Renal cortical epithelial cell (primary cell): ENCODE data around the gene HSF2BP. TPM values are rescaled to one million over a fixed set of nuclear protein-coding genes. Genes with fewer than 3 reads are reported as not detected.
"Not testable (repeated sequence)": the region's sequence is repeated elsewhere in the genome, so short reads cannot be mapped to it uniquely, and the experiment has no call there.

Experiments used
- DNase-seq: peaks from one replicate; pipeline ENCODE4 v3.0.0-alpha.2; 2011; ENCODE audit warnings: low read depth
- total RNA-seq: library from RNA; depleted of rRNA; stranded (reverse); fragments of >200 nt; gene quantifications from 2 replicates; pipeline ENCODE4 v1.2.3, GENCODE V29; 2014

Gene HSF2BP
- total RNA-seq, 1 donor from 2014 or later, result 2.6 TPM

DNA sequence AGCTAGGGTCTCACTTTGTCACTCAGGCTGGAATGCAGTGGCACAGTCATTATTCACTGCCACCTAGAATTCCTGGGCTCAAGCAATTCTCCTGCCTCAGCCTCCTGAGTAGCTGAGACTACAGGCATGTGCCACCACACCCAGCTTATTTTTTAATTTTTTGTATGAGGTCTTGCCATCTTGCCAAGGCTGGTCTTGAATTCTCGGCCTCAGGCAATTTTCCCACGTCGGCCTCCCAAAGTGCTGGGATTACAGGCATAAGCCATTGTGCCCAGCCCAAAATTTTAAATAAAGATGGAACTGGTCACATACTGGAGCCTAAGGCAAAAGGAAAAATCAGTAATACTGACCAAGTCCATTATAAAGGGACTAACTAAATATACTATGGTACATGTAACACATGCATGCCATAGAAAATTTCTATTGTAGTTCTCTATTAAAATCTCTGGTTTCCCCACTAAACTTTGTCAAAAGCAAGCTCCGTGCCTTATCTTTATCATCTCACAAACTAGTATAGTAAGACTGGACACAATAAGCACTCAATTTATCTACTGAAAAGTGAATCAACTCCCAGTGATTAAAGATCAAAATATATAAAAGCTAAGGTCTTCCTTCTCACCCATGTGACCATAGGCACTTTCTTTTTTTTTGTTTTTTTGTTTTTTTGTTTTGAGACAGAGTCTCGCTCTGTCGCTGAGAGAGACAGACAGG lies 61.6 kb downstream of the HSF2BP start:
- DNase-seq, result no peak

DNA sequence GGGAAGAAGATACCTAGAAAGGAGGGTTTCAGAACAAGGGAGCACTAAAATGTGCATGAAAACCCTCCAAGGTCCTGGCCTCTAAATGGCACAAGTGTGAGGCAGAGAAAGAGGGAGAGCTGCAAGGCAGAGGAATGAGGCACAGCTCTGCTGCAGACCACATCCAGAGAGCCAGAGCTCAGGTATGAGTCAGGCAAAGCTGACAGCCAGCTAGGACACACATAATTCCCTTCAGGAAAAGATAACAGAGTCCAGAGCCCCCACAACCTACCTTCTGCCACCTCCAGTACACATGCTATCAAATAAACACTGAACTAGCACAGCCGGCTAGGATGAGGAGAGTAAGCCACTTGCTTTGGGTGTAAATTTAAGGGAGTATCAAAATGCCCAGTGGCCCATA lies 62.2 kb downstream of the HSF2BP start:
- peak; percentile 85 for DNase-seq

- DNase-seq, result no peak
Measured at GRCh38 chr21:43596616-43597015, 62.7 kb downstream of the HSF2BP start.

- DNase-seq, result not testable (repeated sequence)
Measured at GRCh38 chr21:43595769-43596168, 63.5 kb downstream of the HSF2BP start.

DNA sequence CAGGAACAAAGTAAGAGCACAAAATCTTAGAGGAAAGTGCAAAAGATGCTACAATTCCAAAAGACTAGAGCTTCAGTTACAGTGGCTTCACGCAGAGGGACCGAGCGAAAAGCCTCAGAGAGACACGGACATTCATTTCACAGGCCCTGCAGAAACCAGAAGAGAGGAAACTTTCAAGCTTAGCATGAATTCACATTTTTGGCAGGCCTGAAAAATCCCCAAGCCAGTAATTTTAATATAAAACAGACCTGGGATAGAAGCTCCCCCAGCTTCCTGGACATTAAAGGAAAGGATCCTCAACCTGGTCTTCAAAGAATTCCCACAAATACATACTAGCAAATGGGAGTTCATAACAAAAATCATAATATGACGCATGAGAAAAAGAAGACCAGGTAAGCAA lies 66.2 kb downstream of the HSF2BP start:
- no peak for DNase-seq

DNA sequence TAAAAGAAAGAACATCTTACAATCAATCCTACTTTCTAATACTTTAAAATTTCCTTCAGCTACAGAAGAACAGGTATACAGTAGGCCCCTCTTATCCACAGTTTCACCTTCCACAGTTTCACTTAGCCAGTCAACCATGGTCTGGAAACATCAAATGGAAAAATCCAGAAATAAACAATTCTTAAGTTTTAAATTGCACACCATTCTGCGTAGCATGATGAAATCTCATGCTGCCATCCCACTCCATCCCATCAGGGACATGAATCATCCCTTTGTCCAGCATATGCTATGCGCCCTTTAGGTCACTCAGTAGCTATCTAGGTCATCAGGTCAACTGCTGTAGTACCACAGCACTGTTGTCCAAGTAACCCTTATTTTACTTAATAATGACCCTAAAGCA lies 67.7 kb downstream of the HSF2BP start:
- peak; percentile 39 for DNase-seq

DNA sequence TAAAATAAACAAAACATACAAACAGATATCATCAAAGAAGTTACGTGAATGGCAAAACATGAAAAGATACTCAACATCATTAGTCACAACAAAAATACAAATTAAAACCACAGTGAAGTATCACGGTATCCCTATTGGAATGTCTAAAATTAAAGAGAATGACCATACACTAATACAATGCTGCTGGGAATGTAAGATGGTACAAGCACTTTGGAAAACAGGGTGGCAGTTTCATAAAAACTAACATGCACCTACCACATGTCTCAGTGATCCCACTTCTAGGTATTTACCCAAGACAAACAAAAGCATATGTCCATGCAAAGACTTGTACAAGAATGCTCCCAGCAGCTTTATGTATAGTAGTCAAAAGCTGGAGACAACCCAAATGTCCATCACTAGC lies 69.1 kb downstream of the HSF2BP start:
- no peak for DNase-seq

GRCh38 chr21:43588957-43589356 lies 70.3 kb downstream of the HSF2BP start:
- no peak for DNase-seq

GRCh38 chr21:43585924-43586413 lies 73.3 kb downstream of the HSF2BP start:
- peak; percentile 100 for DNase-seq

- DNase-seq, result peak; percentile 48
Measured at GRCh38 chr21:43585514-43585913, 73.8 kb downstream of the HSF2BP start.

- no peak for DNase-seq
Measured at GRCh38 chr21:43581453-43581852, 77.8 kb downstream of the HSF2BP start.

- no peak for DNase-seq
Measured at GRCh38 chr21:43578677-43579303, 80.5 kb downstream of the HSF2BP start.

GRCh38 chr21:43575473-43575844 lies 83.8 kb downstream of the HSF2BP start:
- no peak for DNase-seq

DNA sequence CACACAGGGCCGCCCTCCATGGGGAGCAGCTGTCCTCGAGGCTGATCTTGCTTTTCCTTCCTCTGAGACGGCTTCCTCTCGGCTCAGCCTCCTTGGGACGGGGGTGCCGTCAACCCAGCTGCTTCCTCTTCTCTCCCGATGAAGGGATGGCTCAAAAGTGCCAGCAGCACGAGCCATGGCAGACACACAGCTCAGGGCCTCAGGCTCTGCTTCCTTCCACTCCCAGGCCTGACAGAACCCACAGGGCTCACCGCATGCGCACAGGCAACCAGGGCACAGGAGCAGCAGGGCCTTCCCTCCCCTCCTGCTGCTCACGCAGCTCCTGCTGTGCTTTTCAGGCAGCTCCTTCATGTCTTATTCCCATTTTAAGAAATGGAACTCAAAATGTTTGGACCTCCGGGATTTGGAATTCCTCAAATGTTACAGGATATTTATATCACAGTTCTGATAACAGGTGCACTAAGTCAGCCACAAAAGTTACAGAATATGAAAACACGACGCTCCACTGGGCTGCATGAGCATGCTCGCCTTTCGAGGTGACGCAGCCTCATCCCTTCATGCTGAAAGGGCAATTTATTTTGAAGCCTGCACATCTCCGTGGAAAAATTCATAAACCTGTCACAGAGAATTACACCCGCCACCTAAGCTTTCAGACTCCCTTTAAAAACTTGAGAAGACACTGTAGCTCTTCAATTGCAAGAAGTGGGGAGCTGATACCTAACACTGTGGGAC lies 84.4 kb downstream of the HSF2BP start:
- no peak for DNase-seq

DNA sequence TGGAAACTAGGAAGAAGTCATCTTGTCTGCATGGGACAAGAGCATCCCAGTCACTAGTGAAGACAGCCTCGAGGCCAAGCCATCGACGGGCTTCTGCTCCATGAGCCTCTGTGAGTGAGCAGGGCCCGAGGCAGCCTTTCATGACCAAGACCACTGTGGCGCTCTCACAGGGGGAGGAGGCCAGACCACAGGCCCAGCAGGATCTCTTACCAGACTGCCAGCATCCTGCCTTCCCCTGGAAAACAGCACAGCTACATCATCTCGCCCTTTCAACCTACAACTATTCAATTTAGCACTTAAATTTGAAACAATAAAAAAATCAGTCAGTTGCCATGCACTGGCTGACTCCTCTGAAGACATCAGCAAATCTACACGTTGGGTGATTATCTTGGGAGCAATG lies 85.4 kb downstream of the HSF2BP start:
- no peak for DNase-seq

DNA sequence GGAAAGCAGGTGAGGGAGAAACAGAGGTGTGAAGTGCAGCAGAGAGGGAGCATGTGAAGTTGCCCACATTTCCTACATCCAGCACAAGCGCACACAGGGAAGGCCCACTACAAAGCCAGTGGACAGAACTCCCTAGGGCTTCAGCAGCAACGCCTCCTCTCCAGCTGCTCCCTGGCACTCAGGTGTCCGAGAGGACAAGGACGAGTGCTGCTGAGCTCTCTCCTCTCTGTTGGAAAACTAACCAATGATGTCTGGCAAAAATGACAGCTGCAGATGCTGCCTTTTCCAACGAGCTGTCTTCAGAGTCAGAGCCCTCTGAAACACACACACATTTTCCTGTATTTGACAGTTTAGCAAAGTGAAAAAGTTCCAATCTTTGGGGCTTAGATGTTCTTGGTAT lies 86.8 kb downstream of the HSF2BP start:
- DNase-seq, result no peak

DNA sequence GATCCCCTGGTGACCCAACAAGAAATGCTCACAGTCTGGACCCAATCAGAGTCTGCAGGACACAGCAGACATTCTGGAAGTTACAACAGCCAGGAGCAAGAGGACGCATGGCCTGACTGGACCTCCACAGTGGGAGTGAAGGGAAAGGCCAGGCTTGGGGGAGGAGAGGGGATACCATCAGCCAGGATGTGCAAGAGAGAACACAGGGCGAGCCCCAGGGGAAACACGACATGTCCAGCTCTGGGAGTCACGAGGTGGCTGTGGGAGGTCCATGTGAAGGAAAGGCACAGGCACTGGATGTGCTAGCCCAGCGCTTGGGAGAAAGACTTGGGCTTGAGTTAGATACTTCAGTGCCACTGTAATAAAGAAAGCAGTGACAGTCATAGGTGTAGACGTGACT lies 87.3 kb downstream of the HSF2BP start:
- no peak for DNase-seq

DNA sequence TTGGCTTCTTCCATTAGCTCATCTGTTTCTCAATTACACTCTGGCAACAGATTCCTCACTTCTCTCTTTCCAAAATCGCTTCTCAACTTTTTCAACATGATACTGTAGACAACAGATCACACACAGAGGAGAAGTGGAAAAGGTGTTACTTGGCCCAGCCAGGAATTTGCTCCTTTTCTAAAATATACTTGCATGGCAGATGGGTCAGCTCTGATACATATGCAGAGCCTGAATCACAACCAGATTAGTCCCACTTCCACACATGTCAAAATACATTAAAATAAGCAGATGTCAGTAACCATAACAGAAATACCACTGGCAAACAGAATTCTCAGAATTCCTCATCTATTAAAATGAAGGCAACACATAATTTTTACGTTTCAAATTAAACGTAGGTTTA lies 89.1 kb downstream of the HSF2BP start:
- not testable (repeated sequence) for DNase-seq

GRCh38 chr21:43562451-43562850 lies 96.8 kb downstream of the HSF2BP start:
- not testable (repeated sequence) for DNase-seq

DNA sequence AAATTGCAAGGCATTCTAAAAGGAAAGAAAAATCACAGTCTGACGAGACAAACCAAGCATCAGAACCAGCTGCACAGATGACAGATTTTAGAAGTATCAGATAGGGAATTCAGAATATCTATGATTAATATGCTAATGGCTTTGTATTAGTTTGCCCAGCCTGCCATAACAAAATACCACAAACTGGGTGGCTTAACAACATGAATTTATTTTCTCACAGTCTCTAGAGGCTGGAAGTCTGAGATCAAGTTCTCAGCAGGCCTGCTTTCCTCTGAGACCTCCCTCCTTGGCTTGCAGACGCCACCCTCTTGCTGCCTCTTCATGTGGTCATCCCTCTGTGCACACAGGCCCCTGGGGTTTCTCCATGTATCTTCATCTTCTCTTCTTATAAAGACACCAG lies 118.7 kb downstream of the HSF2BP start:
- not testable (repeated sequence) for DNase-seq

- DNase-seq, result not testable (repeated sequence)
Measured at GRCh38 chr21:43522495-43523131, 136.7 kb downstream of the HSF2BP start.

DNA sequence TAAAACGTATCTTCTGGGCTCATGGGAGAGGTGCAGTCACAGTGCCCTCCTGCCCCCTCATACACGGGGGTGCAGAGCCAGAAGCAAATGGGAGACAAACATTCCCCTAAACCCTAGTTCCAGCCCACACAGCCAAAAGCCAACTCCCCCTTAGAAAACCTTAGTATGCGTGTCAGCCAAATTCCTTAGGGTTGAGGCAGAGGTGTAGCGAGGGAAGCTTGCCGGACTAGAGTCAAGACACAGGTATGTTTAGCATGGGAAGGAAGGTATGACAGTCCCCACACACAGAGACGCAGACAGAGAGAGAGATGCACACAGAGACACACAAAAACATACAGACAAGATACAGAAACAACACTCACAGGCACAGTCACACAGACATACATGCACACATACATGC lies 141.6 kb downstream of the HSF2BP start:
- not testable (repeated sequence) for DNase-seq
